Left kidney (tissue), 2 donors: ENCODE results near the gene PNPO. TPM values are rescaled to one million over a fixed set of nuclear protein-coding genes. Genes with fewer than 3 reads are reported as not detected.
"Not testable (repeated sequence)": the region's sequence is repeated elsewhere in the genome, so short reads cannot be mapped to it uniquely, and the experiment has no call there.

Experiments
- DNase-seq: peaks from one replicate; pipeline ENCODE4 v3.0.0-alpha.2; 2013
- polyA plus RNA-seq: library from polyadenylated mRNA; unstranded; fragments of 120-200 nt; gene quantifications from one replicate; pipeline ENCODE4 v1.2.1, GENCODE V29; 2013; ENCODE audit not compliant: insufficient read length

Gene PNPO
- polyA plus RNA-seq, 1 donor: 21.4 TPM

GRCh38 chr17:47916489-47917208 lies 24.7 kb upstream of the PNPO start:
- no peak for DNase-seq

GRCh38 chr17:47917581-47917980 lies 23.8 kb upstream of the PNPO start:
- no peak for DNase-seq

GRCh38 chr17:47918006-47918405 lies 23.4 kb upstream of the PNPO start:
- no peak for DNase-seq

GRCh38 chr17:47918991-47919390 lies 22.4 kb upstream of the PNPO start:
- no peak for DNase-seq

- not testable (repeated sequence) for DNase-seq
Measured at GRCh38 chr17:47919889-47920288, 21.5 kb upstream of the PNPO start.

- DNase-seq: no peak
Measured at GRCh38 chr17:47924785-47925677, 16.3 kb upstream of the PNPO start.

GRCh38 chr17:47925678-47925988 lies 15.7 kb upstream of the PNPO start:
- DNase-seq: no peak

GRCh38 chr17:47927821-47928400 lies 13.5 kb upstream of the PNPO start:
- no peak for DNase-seq

- DNase-seq: no peak
Measured at GRCh38 chr17:47928415-47928814, 13.0 kb upstream of the PNPO start.

GRCh38 chr17:47929218-47930000 lies 12.0 kb upstream of the PNPO start:
- DNase-seq: no peak

- no peak for DNase-seq
Measured at GRCh38 chr17:47931848-47932247, 9.5 kb upstream of the PNPO start.

- DNase-seq: no peak
Measured at GRCh38 chr17:47934856-47935255, 6.5 kb upstream of the PNPO start.

- DNase-seq: not testable (repeated sequence)
Measured at GRCh38 chr17:47935468-47935867, 5.9 kb upstream of the PNPO start.

- no peak for DNase-seq
Measured at GRCh38 chr17:47935961-47936360, 5.4 kb upstream of the PNPO start.

GRCh38 chr17:47937941-47938340 lies 3.4 kb upstream of the PNPO start:
- no peak for DNase-seq

- DNase-seq: no peak
Measured at GRCh38 chr17:47942096-47942510, 732 bp downstream of the PNPO start.

GRCh38 chr17:47942568-47942967 lies 1.2 kb downstream of the PNPO start:
- no peak for DNase-seq

- no peak for DNase-seq
Measured at GRCh38 chr17:47945080-47945479, 3.7 kb downstream of the PNPO start.

- no peak for DNase-seq
Measured at GRCh38 chr17:47945529-47946508, 4.4 kb downstream of the PNPO start.

GRCh38 chr17:47946516-47946915 lies 5.1 kb downstream of the PNPO start:
- DNase-seq: no peak

- DNase-seq: no peak
Measured at GRCh38 chr17:47946929-47947397, 5.6 kb downstream of the PNPO start.
